HFFc6 (cell line): ENCODE data around the gene GAGE12F. TPM values are rescaled to one million over a fixed set of nuclear protein-coding genes. Genes with fewer than 3 reads are reported as not detected.

Source experiments
- DNase-seq: peaks from one replicate; pipeline ENCODE4 v3.0.0-alpha.2; 2018
- H3K27ac Mint-ChIP-seq: 2 replicates; pipeline ENCODE4 v1.8.0; 2020; ENCODE audit warnings: mild to moderate bottlenecking, mixed read lengths
- H3K27me3 Mint-ChIP-seq: 2 replicates; pipeline ENCODE4 v1.8.0; 2021; ENCODE audit warnings: mild to moderate bottlenecking, moderate library complexity, mixed read lengths; ENCODE audit not compliant: insufficient read depth
- H3K36me3 Mint-ChIP-seq: 2 replicates; pipeline ENCODE4 v1.8.0; 2021; ENCODE audit warnings: low read depth, mixed read lengths
- H3K4me1 Mint-ChIP-seq: 2 replicates; pipeline ENCODE4 v1.8.0; 2020; ENCODE audit warnings: low read depth, mixed read lengths
- H3K4me3 Mint-ChIP-seq: 2 replicates; pipeline ENCODE4 v1.8.0; 2020; ENCODE audit warnings: mild to moderate bottlenecking, moderate library complexity, mixed read lengths
- H3K9me3 Mint-ChIP-seq: 2 replicates; pipeline ENCODE4 v1.8.0; 2020; ENCODE audit warnings: mild to moderate bottlenecking, mixed read lengths
- CTCF ChIP-seq: fragments of 200-600 bp; sonication (generic); IDR thresholded peaks from 2 replicates; pipeline ENCODE4 v1.5.0; 2021; ENCODE audit warnings: antibody characterized with exemption, mild to moderate bottlenecking
- total RNA-seq, 6 experiments: library from RNA; stranded (reverse); fragmentation: NEBNext Ultra II Directional; extraction: Animal tissue kit (Norgen Biotek cat#: 25700); gene quantifications; 2 replicates in 1 of 6; 3 replicates in 5 of 6; pipeline ENCODE4 v1.2.3, GENCODE V29; 2021

The GAGE12F gene
- total RNA-seq, 6 experiments from 2014 or later = not detected

- Mint-ChIP-seq H3K4me1 (no peaks in the 10 kb centered on the region), H3K36me3 (no peaks in the 10 kb centered on the region), H3K9me3 (peaks cover 5% of the 10 kb centered on the region; the same call in 1 of the 2 replicates), H3K4me3 (no peak overlapping the region), H3K27ac (no peak overlapping the region), H3K27me3 (no peaks in the 10 kb centered on the region; the same call in 1 of the 2 replicates)
- TF ChIP-seq CTCF = no peak
- DNase-seq = no peak
Observed at GRCh38 chrX:49610718-49611310, 50.2 kb downstream of the GAGE12F start.

Other genes starting within 250 kb of the GAGE12F start
- not detected for gene GAGE12J, start 238.8 kb upstream of the GAGE12F start, total RNA-seq
- not detected for gene GAGE13, start 229.3 kb upstream of the GAGE12F start, total RNA-seq
- gene GAGE12C, start 28.7 kb upstream of the GAGE12F start, total RNA-seq = not detected
- not detected for gene GAGE12D, start 19.1 kb upstream of the GAGE12F start, total RNA-seq
- not detected for gene GAGE12E, start 9.6 kb upstream of the GAGE12F start, total RNA-seq
- not detected for gene GAGE12G, start 9.6 kb downstream of the GAGE12F start, total RNA-seq
- gene GAGE12H, start 19.1 kb downstream of the GAGE12F start, total RNA-seq = not detected
- not detected for gene GAGE2A, start 28.7 kb downstream of the GAGE12F start, total RNA-seq
- gene GAGE1, start 38.2 kb downstream of the GAGE12F start, total RNA-seq = not detected
- under 1 TPM in 1 of 6 experiments, not detected in 5; 0.34 TPM for gene PAGE1, start 135.1 kb downstream of the GAGE12F start, total RNA-seq